Measurements from ENCODE around the gene COL9A3.

The COL9A3 gene

GRCh38 chr20:62882426-62882825 is 65.6 kb downstream of the COL9A3 start:
- DNase-seq = no peak

GRCh38 chr20:62884556-62884955 is 67.7 kb downstream of the COL9A3 start:
- no peak for DNase-seq

- DNase-seq = no peak
Measured at GRCh38 chr20:62885046-62885895, 68.4 kb downstream of the COL9A3 start.

GRCh38 chr20:62885896-62886708 is 69.3 kb downstream of the COL9A3 start:
- DNase-seq = no peak

GRCh38 chr20:62886709-62887058 is 69.8 kb downstream of the COL9A3 start:
- DNase-seq = no peak

GRCh38 chr20:62887152-62887859 is 70.5 kb downstream of the COL9A3 start:
- peak; percentile 54 for DNase-seq

- no peak for DNase-seq
Measured at GRCh38 chr20:62887860-62888239, 71.0 kb downstream of the COL9A3 start.

GRCh38 chr20:62888406-62888805 is 71.6 kb downstream of the COL9A3 start:
- DNase-seq = no peak

GRCh38 chr20:62888910-62889309 is 72.1 kb downstream of the COL9A3 start:
- no peak for DNase-seq

GRCh38 chr20:62889411-62889810 is 72.6 kb downstream of the COL9A3 start:
- DNase-seq = no peak

GRCh38 chr20:62889871-62890270 is 73.0 kb downstream of the COL9A3 start:
- no peak for DNase-seq

GRCh38 chr20:62890444-62890843 is 73.6 kb downstream of the COL9A3 start:
- DNase-seq = no peak
